Naive thymus-derived CD4-positive, alpha-beta T cell (primary cell): Measurements from ENCODE around the gene PCNP. TPM values are rescaled to one million over a fixed set of nuclear protein-coding genes. Genes with fewer than 3 reads are reported as not detected.
A peak's percentile ranks its signal among the peaks of the same experiment; 100 is the strongest.

ENCODE experiments used
- ATAC-seq: fragments of 150-1000 bp; cut with Tn5 transposase; 2 replicates; pipeline ENCODE4 v1.10.0; 2021; ENCODE audit warnings: mild to moderate bottlenecking, moderate library complexity
- CTCF ChIA-PET: fragments of 350-600 bp; sonication (Branson Sonifier 250); formaldehyde crosslinking; loops from one replicate; lab custom pipeline; 2021; ENCODE audit warnings: antibody characterized with exemption; lab: Charles Lee
- POLR2A ChIA-PET: fragments of 350-600 bp; sonication (Branson Sonifier 250); formaldehyde crosslinking; loops from one replicate; lab custom pipeline; 2021; ENCODE audit warnings: antibody characterized with exemption, inconsistent platforms; lab: Charles Lee
- DNase-seq, 9 donors: peaks; one replicate each; pipeline versions ENCODE4 v3.0.0 to v3.0.0-alpha.2; 2020 to 2022; ENCODE audit warnings: mixed read lengths in 1 of 9
- H3K27ac ChIP-seq: one replicate; pipeline ENCODE4 v1.7.0; 2013; ENCODE audit warnings: mild to moderate bottlenecking, low read depth, low read length, moderate library complexity
- H3K27me3 ChIP-seq, 2 donors: one replicate each; pipeline ENCODE4 v1.7.0; 2013; ENCODE audit warnings: low read length in 2 of 2, mild to moderate bottlenecking in 2 of 2, moderate library complexity in 2 of 2; ENCODE audit not compliant: control insufficient read depth in 2 of 2, insufficient read depth in 2 of 2
- H3K36me3 ChIP-seq, 3 experiments: 1 replicate in 2 of 3; 2 replicates in 1 of 3; pipeline ENCODE4 v1.7.0; 2013; ENCODE audit warnings: low read length in 3 of 3, mild to moderate bottlenecking in 3 of 3, moderate library complexity in 1 of 3; ENCODE audit not compliant: insufficient read depth in 3 of 3, control insufficient read depth in 2 of 3
- H3K4me1 ChIP-seq, 2 donors: one replicate each; pipeline ENCODE4 v1.7.0; 2013; ENCODE audit warnings: low read length in 2 of 2, mild to moderate bottlenecking in 2 of 2, moderate library complexity in 1 of 2; ENCODE audit not compliant: control insufficient read depth in 2 of 2, insufficient read depth in 2 of 2
- H3K4me3 ChIP-seq: 2 replicates; pipeline ENCODE4 v1.7.0; 2013; ENCODE audit warnings: mild to moderate bottlenecking, low read length
- H3K9me3 ChIP-seq, 3 experiments: 1 replicate in 2 of 3; 2 replicates in 1 of 3; pipeline ENCODE4 v1.7.0; 2013; ENCODE audit warnings: low read length in 3 of 3; ENCODE audit not compliant: control insufficient read depth in 2 of 3
- H3K27ac Mint-ChIP-seq, 9 donors: one replicate each; pipeline ENCODE4 v1.8.0; 2020 to 2022; ENCODE audit warnings: mixed read lengths in 9 of 9, mild to moderate bottlenecking in 8 of 9, moderate library complexity in 5 of 9, inconsistent platforms in 2 of 9
- H3K27me3 Mint-ChIP-seq, 5 donors: one replicate each; pipeline ENCODE4 v1.8.0; 2021 to 2022; ENCODE audit warnings: mixed read lengths in 5 of 5, mild to moderate bottlenecking in 1 of 5
- H3K36me3 Mint-ChIP-seq, 5 donors: one replicate each; pipeline ENCODE4 v1.8.0; 2020 to 2022; ENCODE audit warnings: mixed read lengths in 5 of 5, mild to moderate bottlenecking in 3 of 5, inconsistent platforms in 1 of 5
- H3K4me1 Mint-ChIP-seq, 7 donors: one replicate each; pipeline ENCODE4 v1.8.0; 2020 to 2022; ENCODE audit warnings: mixed read lengths in 7 of 7, mild to moderate bottlenecking in 3 of 7, inconsistent platforms in 1 of 7
- H3K4me3 Mint-ChIP-seq, 10 donors: one replicate each; pipeline ENCODE4 v1.8.0; 2020 to 2022; ENCODE audit warnings: mild to moderate bottlenecking in 10 of 10, mixed read lengths in 10 of 10, moderate library complexity in 6 of 10, inconsistent platforms in 2 of 10
- H3K9me3 Mint-ChIP-seq, 11 donors: one replicate each; pipeline ENCODE4 v1.8.0; 2020 to 2022; ENCODE audit warnings: mixed read lengths in 11 of 11, mild to moderate bottlenecking in 4 of 11, inconsistent platforms in 1 of 11, moderate library complexity in 1 of 11
- intact Hi-C, 2 donors: fragments of 100-400 bp; cut with micrococcal nuclease; formaldehyde crosslinking; loops; one replicate each; pipeline ENCODE4 v1.15.1; 2023
- polyA plus RNA-seq, 2 donors: library from polyadenylated mRNA; unstranded; fragments of 300-500 nt; fragmentation: Illumina TruSeq; gene quantifications; one replicate each; pipeline ENCODE4 v1.2.3, GENCODE V29; 2021
- total RNA-seq, 6 experiments: library from RNA in 5 of 6; stranded (reverse) in 5 of 6; gene quantifications; 1 replicate in 5 of 6; 2 replicates in 1 of 6; pipeline ENCODE4 v1.2.3 and lab custom pipeline; 2021 to 2026

Gene PCNP, protein sequence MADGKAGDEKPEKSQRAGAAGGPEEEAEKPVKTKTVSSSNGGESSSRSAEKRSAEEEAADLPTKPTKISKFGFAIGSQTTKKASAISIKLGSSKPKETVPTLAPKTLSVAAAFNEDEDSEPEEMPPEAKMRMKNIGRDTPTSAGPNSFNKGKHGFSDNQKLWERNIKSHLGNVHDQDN
- 100 to 1,000 TPM; 129 to 172 (median 160) TPM for total RNA-seq
- polyA plus RNA-seq, result 100 to 1,000 TPM in 1 of 2 donors, 10 to 100 TPM in 1; 78.2 to 138 TPM
- total RNA-seq (lab: John Stamatoyannopoulos, UW), result 99.3 reads per million, percentile 84 among the genes with 10 or more reads in this experiment

DNA sequence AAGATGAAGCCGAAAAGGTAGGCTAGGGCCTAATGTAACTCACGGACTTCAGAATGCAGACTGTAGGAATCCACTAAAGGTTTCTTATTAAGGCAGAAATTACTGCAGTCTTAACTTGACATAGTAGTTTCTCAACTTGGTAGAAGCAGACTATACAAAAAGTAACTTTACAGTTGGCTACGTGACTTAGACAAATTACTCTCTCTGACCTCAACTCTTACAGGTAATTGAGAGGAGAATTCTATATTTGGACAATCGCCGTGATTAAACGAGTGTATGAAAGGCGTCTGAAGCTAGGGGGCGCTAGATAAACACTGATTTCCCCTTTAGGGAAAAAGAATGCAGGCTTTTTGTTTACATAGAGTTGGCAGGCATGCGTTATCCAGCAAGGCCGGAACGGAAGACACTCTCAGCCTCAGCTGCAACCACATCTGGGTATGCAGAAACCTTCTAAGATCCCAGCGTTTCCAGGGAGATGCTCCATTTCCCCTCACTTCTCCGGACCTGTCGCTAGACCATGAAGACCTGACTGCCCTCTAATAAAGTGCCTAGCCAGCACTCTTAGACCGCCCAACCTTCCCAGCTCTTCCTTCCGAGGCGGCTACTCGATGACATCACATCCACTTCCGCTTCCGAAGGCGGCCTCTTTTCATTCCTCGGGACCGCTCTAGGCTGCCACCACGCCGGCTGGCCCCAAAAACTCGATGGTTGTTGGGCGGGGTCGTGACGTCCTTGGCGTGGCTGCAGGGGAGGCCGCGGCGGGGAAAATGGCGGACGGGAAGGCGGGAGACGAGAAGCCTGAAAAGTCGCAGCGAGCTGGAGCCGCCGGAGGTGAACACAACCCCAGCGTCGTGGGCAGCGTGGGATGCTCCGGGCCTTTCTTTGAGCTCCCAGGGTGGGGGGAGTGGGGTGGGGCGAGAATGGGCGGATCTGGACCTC lies at the start of gene PCNP:
TSS of gene PCNP (plus strand) at position 732 of the 939 bp plus-strand sequence. CDS start at position 768, 36 bp downstream.
- no peaks in the 10 kb centered on the region for H3K9me3 ChIP-seq
- peak within 1 kb of the TSS; percentile 89 for H3K4me3 ChIP-seq
- POLR2A ChIA-PET, result interaction anchor here (0.6 to 5.0 kb wide), 31 partner anchors 9 to 1313 kb away, joined by 3 to 73 read pairs (median 5); partner anchors contain the start of genes NFKBIZ, NXPE3, RPL24 and SENP7
- Mint-ChIP-seq H3K36me3 (peaks cover 7 to 16% (median 10%) of the 10 kb centered on the region in 5 donors), H3K4me3 (peak within 1 kb of the TSS; percentile 91 to 100 (median 95)), H3K9me3 (no peaks in the 10 kb centered on the region), H3K27ac (peak within 1 kb of the TSS; percentile 92 to 99 (median 98)), H3K27me3 (peaks cover 0 to 2% (median 0%) of the 10 kb centered on the region in 5 donors), H3K4me1 (peaks cover 31 to 85% (median 72%) of the 10 kb centered on the region in 7 donors)
- CTCF ChIA-PET, result interaction anchor here (0.6 to 1.6 kb wide), 8 partner anchors 10 to 983 kb away, joined by 3 to 5 read pairs (median 3); partner anchors contain the start of gene TRMT10C
- peak; percentile 95 to 99 (median 98) for DNase-seq
- intact Hi-C loops, result loop anchor here (1.0 to 10.0 kb wide), 19 partner anchors 12 to 1313 kb away; partner anchors contain the start of genes CEP97 (in 2 of the 2), LNP1 (in 2 of the 2), NFKBIZ (in 2 of the 2) and NXPE3 (in 2 of the 2)
- peaks cover 0 to 5% (median 0%) of the 10 kb centered on the region in 3 experiments for H3K36me3 ChIP-seq
- peaks cover 33 to 52% of the 10 kb centered on the region in 2 donors for H3K4me1 ChIP-seq
- no peaks in the 10 kb centered on the region for H3K27me3 ChIP-seq
- peak within 1 kb of the TSS; percentile 95 for H3K27ac ChIP-seq
- peak; percentile 91 for ATAC-seq

DNA sequence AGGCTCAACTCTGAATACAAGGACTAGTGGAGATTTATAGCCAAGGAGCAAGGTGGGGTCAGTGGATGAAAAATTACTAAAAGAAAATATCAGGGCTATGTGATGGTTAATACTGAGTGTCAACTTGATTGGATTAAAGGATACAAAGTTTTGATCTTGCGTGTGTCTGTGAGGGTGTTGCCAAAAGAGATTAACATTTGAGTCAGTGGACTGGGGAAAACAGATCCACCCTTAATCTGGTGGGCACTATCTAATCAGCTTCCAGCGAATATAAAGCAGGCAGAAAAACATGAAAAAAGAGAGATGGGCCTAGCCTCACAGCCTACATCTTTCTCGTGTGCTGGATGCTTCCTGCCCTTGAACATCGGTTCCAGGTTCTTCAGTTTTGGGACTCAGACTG lies 46.5 kb upstream of the PCNP start:
- Histone ChIP-seq H3K36me3 (no peaks in the 10 kb centered on the region), H3K9me3 (no peaks in the 10 kb centered on the region), H3K4me1 (peaks cover 8 to 35% of the 10 kb centered on the region in 2 donors), H3K27ac (no peak overlapping the region), H3K4me3 (no peak overlapping the region), H3K27me3 (no peaks in the 10 kb centered on the region)
- ATAC-seq (no peak), DNase-seq (no peak)
- ChIA-PET POLR2A (interaction anchor here (0.8 to 1.7 kb wide), 2 partner anchors 8 to 16 kb away, joined by 3 to 9 read pairs; no protein-coding TSS in a partner anchor), CTCF (interaction anchor here (0.6 kb wide), 1 partner anchor 8 kb away, joined by 3 read pairs; no protein-coding TSS in a partner anchor)
- peaks cover 5 to 30% (median 7%) of the 10 kb centered on the region in 5 donors for H3K36me3 Mint-ChIP-seq
- H3K4me1 Mint-ChIP-seq, result peaks cover 24 to 66% (median 45%) of the 10 kb centered on the region in 7 donors
- H3K27me3 Mint-ChIP-seq, result no peaks in the 10 kb centered on the region
- peaks cover 3 to 16% (median 11%) of the 10 kb centered on the region in 11 donors for H3K9me3 Mint-ChIP-seq
- peak overlapping the region in 4 of 9 donors; percentile 2 to 33 (median 12) for H3K27ac Mint-ChIP-seq
- H3K4me3 Mint-ChIP-seq, result peak overlapping the region in 2 of 10 donors; percentile 3 to 22
- intact Hi-C loops, result no loop called here

DNA sequence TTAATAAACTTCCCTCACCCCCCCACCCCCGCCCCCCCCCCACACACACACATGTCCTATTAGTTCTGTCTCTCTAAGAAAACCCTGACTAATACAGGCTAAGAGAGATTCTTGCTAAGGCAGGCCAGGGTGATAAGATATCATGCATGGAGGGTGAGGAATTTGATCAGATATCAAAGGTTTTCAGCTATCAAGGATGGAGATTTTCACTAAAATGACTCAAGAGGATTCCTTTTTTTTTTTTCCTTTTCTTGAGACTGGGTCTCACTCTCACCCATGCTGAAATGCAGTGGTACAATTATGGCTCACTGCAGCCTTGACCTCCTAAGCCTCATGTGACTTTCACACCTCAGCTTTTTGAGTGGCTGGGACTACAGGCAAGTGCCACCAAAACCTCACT lies 46.1 kb upstream of the PCNP start:
- H3K4me1 Mint-ChIP-seq, result peaks cover 23 to 64% (median 45%) of the 10 kb centered on the region in 7 donors
- ATAC-seq (no peak), DNase-seq (no peak)
- Histone ChIP-seq H3K27me3 (no peaks in the 10 kb centered on the region), H3K4me1 (peaks cover 6 to 32% of the 10 kb centered on the region in 2 donors), H3K9me3 (no peaks in the 10 kb centered on the region), H3K36me3 (no peaks in the 10 kb centered on the region), H3K27ac (no peak overlapping the region), H3K4me3 (no peak overlapping the region)
- H3K9me3 Mint-ChIP-seq, result peaks cover 3 to 16% (median 11%) of the 10 kb centered on the region in 11 donors
- peak overlapping the region in 1 of 9 donors; percentile 5 for H3K27ac Mint-ChIP-seq
- ChIA-PET CTCF (interaction anchor here (0.6 kb wide), 1 partner anchor 8 kb away, joined by 3 read pairs; no protein-coding TSS in a partner anchor), POLR2A (interaction anchor here (0.7 to 1.7 kb wide), 2 partner anchors 9 to 17 kb away, joined by 3 to 9 read pairs; no protein-coding TSS in a partner anchor)
- H3K27me3 Mint-ChIP-seq, result no peaks in the 10 kb centered on the region
- peaks cover 5 to 25% (median 7%) of the 10 kb centered on the region in 5 donors for H3K36me3 Mint-ChIP-seq
- no peak overlapping the region for H3K4me3 Mint-ChIP-seq
- intact Hi-C loops, result no loop called here

DNA sequence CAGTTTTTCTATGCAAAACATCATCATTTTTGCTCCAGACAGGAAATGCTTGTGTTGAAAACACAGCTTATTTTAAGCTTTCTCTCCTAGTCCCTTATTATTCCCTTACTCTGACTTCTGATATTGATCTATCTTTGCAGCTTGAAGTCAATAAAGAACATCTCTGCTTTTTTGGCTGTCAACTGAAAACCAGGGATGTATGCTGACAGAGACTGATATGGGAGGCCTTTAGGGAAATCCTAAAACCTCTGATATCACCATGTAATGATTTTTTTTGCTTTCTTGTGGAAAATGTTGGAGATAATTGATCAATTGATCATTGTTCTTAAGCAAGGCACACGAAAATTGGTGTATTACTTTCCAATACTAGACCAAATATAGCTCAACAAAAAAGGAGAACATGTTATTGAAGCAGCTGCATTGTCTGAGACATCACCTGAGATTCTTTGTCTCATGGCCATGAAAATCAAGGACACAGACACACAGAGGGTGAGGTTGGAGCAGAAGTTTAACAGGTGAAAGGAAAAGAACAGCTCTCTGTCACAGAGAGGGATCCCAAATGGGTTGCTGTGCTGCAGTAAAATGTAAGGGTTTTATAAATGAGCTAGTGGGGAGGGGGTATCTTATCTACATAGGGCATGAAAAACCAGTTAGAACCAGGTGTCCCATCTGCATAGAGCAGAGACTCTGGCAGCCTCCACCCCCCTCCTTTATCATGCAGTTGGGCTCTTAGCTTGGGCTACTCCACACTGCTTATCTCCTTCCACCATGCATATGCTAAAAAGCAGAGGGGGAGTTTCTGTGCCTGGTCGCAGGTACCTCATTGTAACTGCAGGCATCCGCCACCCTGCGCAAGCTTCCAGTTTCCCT lies 43.9 kb upstream of the PCNP start:
- Mint-ChIP-seq H3K27me3 (no peaks in the 10 kb centered on the region), H3K4me3 (peak overlapping the region; percentile 29 to 70 (median 54)), H3K36me3 (peaks cover 4 to 16% (median 5%) of the 10 kb centered on the region in 5 donors), H3K9me3 (peaks cover 2 to 17% (median 7%) of the 10 kb centered on the region in 11 donors), H3K4me1 (peaks cover 22 to 59% (median 47%) of the 10 kb centered on the region in 7 donors), H3K27ac (peak overlapping the region; percentile 69 to 95 (median 93))
- intact Hi-C loops, result loop anchor here in 1 of 2 donors (1.0 kb wide), 1 partner anchor 9 kb away; no protein-coding TSS in a partner anchor
- H3K4me1 ChIP-seq, result peaks cover 6 to 32% of the 10 kb centered on the region in 2 donors
- no peaks in the 10 kb centered on the region for H3K27me3 ChIP-seq
- no peaks in the 10 kb centered on the region for H3K9me3 ChIP-seq
- DNase-seq (no peak), ATAC-seq (peak; percentile 43)
- H3K27ac ChIP-seq, result peak overlapping the region; percentile 57
- no peak overlapping the region for H3K4me3 ChIP-seq
- H3K36me3 ChIP-seq, result no peaks in the 10 kb centered on the region
- ChIA-PET CTCF (interaction anchor here (1.5 kb wide), 1 partner anchor 10 kb away, joined by 10 read pairs; no protein-coding TSS in a partner anchor), POLR2A (interaction anchor here (0.7 to 2.9 kb wide), 11 partner anchors 9 to 158 kb away, joined by 3 to 36 read pairs (median 4); partner anchors contain the start of genes PCNP and SENP7)

DNA sequence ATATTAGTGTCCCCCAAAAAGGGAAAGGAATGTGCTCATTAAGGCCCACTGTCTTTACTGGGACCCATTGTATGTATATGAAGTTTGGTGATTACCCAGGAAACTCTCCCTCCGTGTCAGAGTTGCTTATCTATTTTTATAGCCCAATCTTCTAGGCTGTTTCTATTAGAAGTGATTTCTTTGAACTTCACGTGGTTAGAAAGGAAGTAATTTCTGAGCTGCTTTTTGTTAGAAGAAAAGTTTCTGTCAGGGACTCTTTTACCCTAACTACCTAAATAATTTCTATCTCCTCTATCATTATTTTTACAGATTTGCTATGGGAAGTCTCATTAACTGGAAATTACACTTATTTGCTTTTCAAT lies 43.3 kb upstream of the PCNP start:
- peaks cover 6 to 32% of the 10 kb centered on the region in 2 donors for H3K4me1 ChIP-seq
- ChIA-PET POLR2A (interaction anchor here (0.8 to 2.9 kb wide), 9 partner anchors 9 to 157 kb away, joined by 3 to 36 read pairs (median 8); partner anchors contain the start of genes PCNP and SENP7), CTCF (interaction anchor here (1.5 kb wide), 1 partner anchor 11 kb away, joined by 10 read pairs; no protein-coding TSS in a partner anchor)
- Mint-ChIP-seq H3K27ac (peak overlapping the region; percentile 69 to 95 (median 93)), H3K4me3 (peak overlapping the region; percentile 29 to 70 (median 54)), H3K9me3 (peaks cover 0 to 17% (median 5%) of the 10 kb centered on the region in 11 donors), H3K4me1 (peaks cover 22 to 58% (median 46%) of the 10 kb centered on the region in 7 donors), H3K36me3 (peaks cover 0 to 15% (median 3%) of the 10 kb centered on the region in 5 donors), H3K27me3 (no peaks in the 10 kb centered on the region)
- no peaks in the 10 kb centered on the region for H3K27me3 ChIP-seq
- intact Hi-C loops, result loop anchor here in 1 of 2 donors (1.0 kb wide), 1 partner anchor 9 kb away; no protein-coding TSS in a partner anchor
- ATAC-seq, result peak; percentile 61
- H3K36me3 ChIP-seq, result no peaks in the 10 kb centered on the region
- H3K4me3 ChIP-seq, result no peak overlapping the region
- H3K9me3 ChIP-seq, result no peaks in the 10 kb centered on the region
- DNase-seq, result peak in 3 of 9 donors; percentile 24 to 46 (median 45)
- H3K27ac ChIP-seq, result peak overlapping the region; percentile 57
